ENCODE data around the gene MTHFD2L. TPM values are rescaled to one million over a fixed set of nuclear protein-coding genes. Genes with fewer than 3 reads are reported as not detected.
"Not testable (repeated sequence)": the region's sequence is repeated elsewhere in the genome, so short reads cannot be mapped to it uniquely, and the experiment has no call there.

MTHFD2L gene
- total RNA-seq, 1 experiment from 2014 or later, result 11.6 TPM

DNA sequence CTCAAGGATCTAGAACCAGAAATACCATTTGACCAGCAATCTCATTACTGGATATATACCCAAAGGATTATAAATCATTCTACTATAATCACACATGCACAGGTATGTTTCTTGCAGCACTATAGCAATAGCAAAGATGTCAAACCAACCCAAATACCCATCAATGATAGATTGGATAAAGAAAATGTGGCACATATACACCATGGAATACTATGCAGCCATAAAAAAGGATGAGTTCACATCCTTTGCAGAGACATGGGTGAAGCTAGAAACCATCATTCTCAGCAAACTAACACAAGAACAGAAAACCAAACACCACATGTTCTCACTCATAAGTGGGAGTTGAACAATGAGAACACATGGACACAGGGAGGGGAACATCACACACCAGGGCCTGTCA, 25.7 kb upstream of the MTHFD2L start:
- H2BK15ac ChIP-seq (ENCODE audit: low read depth, low read length); H3K4ac ChIP-seq (ENCODE audit: low read depth, low read length); DNase-seq; H4K8ac ChIP-seq (replicated peaks; ENCODE audit: insufficient read length, low read depth, low read length); H2AFZ ChIP-seq (ENCODE audit: low read length); H2BK120ac ChIP-seq (ENCODE audit: low read depth, low read length, poor library complexity, severe bottlenecking); H4K5ac ChIP-seq (ENCODE audit: insufficient read length, low read depth, low read length); H3K79me2 ChIP-seq (ENCODE audit: insufficient read depth, low read length); H3K23me2 ChIP-seq (ENCODE audit: insufficient read length, low read depth, low read length, poor library complexity, severe bottlenecking); H2BK5ac ChIP-seq (ENCODE audit: insufficient read length, low read length); H4K91ac ChIP-seq (ENCODE audit: insufficient read length, low read depth, low read length); H3K27me3 ChIP-seq (ENCODE audit: insufficient read depth, low read length); H3K56ac ChIP-seq (ENCODE audit: insufficient read length, low read depth, low read length); H3K23ac ChIP-seq (ENCODE audit: insufficient read length, low read depth, low read length); H3K14ac ChIP-seq (ENCODE audit: insufficient read depth, low read length); H3K4me1 Mint-ChIP-seq; H3K27ac ChIP-seq (ENCODE audit: insufficient read length, low read depth, low read length); H3K27ac Mint-ChIP-seq; H3K79me1 ChIP-seq (ENCODE audit: insufficient read depth, low read depth, low read length, poor library complexity, severe bottlenecking); H3K4me3 Mint-ChIP-seq; H3K27me3 Mint-ChIP-seq (ENCODE audit: low read depth); H3K9ac ChIP-seq (ENCODE audit: extremely low read depth, insufficient read length, low read length); H2BK12ac ChIP-seq (ENCODE audit: insufficient read length, low read depth, low read length); H3K4me2 ChIP-seq (ENCODE audit: insufficient read depth, insufficient read length, low read length); H4K20me1 ChIP-seq (ENCODE audit: control insufficient read depth, insufficient read depth, insufficient read length); H2BK20ac ChIP-seq (ENCODE audit: low read depth, low read length, poor library complexity, severe bottlenecking); H2AK5ac ChIP-seq (ENCODE audit: insufficient read length, low read length); H3K4me1 ChIP-seq (ENCODE audit: insufficient read depth, low read length); H3T11ph ChIP-seq (ENCODE audit: low read length); H3K9me3 ChIP-seq (ENCODE audit: control insufficient read depth, low read depth, low read length); H3K18ac ChIP-seq (ENCODE audit: insufficient read length, low read depth, low read length): not testable (repeated sequence)
- H3K9me3 Mint-ChIP-seq, result peaks cover 38 to 54% of the 10 kb centered on the region in 2 experiments
- peaks cover 17 to 49% (median 25%) of the 10 kb centered on the region in 3 experiments for H3K36me3 Mint-ChIP-seq (ENCODE audit: insufficient read depth in 1 of 3, low read depth in 3 of 3)

Measured in H9 (cell line).